ENCODE measurements around the gene SEZ6. TPM values are rescaled to one million over a fixed set of nuclear protein-coding genes. Genes with fewer than 3 reads are reported as not detected.
"Not testable (repeated sequence)": the region's sequence is repeated elsewhere in the genome, so short reads cannot be mapped to it uniquely, and the experiment has no call there.

Gene SEZ6
- total and polyA plus RNA-seq, 2 of the 4 experiments (the other 2 are of a cell fraction), result not detected

DNA sequence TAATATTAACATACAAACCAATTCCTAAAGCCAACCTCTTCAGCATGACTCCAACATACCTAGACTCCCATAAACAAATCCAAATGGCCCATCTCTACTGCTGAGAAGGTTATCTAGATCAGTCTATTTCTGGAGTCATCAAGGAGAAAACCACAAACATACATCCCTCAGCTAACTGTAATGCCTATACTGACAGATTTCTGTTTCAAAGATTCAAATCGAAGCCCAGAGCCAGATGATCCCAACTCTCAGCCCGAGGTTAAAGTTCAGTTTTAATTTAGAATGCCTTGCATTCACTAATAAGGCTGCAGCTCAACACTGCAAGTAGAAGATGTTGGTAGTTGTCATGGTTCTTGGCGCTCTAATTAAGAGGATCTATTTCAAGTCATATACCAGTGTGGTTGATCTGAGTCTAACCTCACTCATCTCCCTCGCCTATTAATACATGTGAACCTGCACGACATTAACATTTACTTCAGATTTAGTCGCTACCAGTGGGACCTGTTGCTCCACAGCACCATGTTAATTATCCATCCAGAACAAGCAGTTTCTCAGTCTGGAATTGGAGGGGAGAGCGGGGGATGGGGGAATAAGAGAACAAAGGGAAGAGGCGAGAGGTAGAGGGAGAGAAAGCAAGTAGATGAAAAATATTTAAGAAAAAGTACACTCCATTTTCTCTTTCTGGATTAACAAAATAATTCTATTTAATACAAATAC is 69.9 kb downstream of the SEZ6 start:
- dilution Hi-C loops (cut with HindIII; ENCODE audit: low sequenced_read_pairs, unreplicated experiment), result no loop called here

DNA sequence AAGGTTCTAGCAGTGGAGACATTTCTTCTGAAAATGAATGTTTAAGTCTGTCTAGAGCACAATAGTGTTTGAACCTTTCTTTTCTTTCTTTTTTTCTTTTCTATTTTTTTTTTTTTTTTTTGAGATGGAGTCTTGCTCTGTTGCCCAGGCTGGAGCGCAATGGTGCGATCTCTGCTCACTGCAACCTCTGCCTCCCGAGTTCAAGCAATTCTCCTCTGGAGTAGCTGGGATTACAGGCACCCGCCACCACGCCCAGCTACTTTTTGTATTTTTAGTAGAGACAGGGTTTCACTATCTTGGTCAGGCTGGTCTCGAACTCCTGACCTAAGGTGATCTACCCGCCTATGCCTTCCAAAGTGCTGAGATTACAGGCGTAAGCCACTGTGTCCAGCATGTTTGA is 71.3 kb downstream of the SEZ6 start:
- POLR2A ChIA-PET (ENCODE audit: unreplicated experiment); H4K91ac ChIP-seq (ENCODE audit: insufficient read depth, low read depth, low read length); H2AK9ac ChIP-seq (replicated peaks; ENCODE audit: low read depth, low read length, poor library complexity); H2BK20ac ChIP-seq (ENCODE audit: low read depth, low read length); H3K4me3 ChIP-seq (ENCODE audit: insufficient read depth, low read depth, low read length); H2BK5ac ChIP-seq (ENCODE audit: low read depth, low read length, poor library complexity, severe bottlenecking); H2BK120ac ChIP-seq (ENCODE audit: low read depth, low read length); H3K56ac ChIP-seq (ENCODE audit: extremely low read depth, insufficient read depth, low read length); H2AFZ ChIP-seq (replicated peaks; ENCODE audit: low read length, poor library complexity); H3K9ac ChIP-seq (ENCODE audit: low read depth, low read length); H4K8ac ChIP-seq (ENCODE audit: low read depth in 2 of 2, low read length in 2 of 2); intact Hi-C loops (cut with micrococcal nuclease); H3K9me3 ChIP-seq (ENCODE audit: control insufficient read depth, insufficient read depth, low read length); H3K14ac ChIP-seq (replicated peaks; ENCODE audit: low read depth, low read length); H2BK15ac ChIP-seq (ENCODE audit: low read depth, low read length); H3K18ac ChIP-seq (ENCODE audit: low read depth, low read length); H3K4ac ChIP-seq (ENCODE audit: low read depth, low read length); in situ Hi-C loops (cut with MboI; ENCODE audit: low sequenced_read_pairs); H3K4me2 ChIP-seq (ENCODE audit: low read depth, low read length); CTCF ChIA-PET; H3K36me3 ChIP-seq (ENCODE audit: control insufficient read depth, insufficient read depth, low read length); dilution Hi-C loops (cut with HindIII; ENCODE audit: low sequenced_read_pairs, unreplicated experiment); H2AK5ac ChIP-seq (ENCODE audit: low read depth, low read length); H3K23ac ChIP-seq (ENCODE audit: low read depth, low read length); H3K27ac ChIP-seq (ENCODE audit: insufficient read depth, low read length); ATAC-seq (ENCODE audit: low read depth); H3K27me3 ChIP-seq (ENCODE audit: control insufficient read depth, insufficient read depth, low read length); DNase-seq; BruUV-seq (replicated peaks); H4K5ac ChIP-seq (ENCODE audit: low read depth, low read length): not testable (repeated sequence)
- peaks cover 99% of the 10 kb centered on the region for H4K20me1 ChIP-seq (ENCODE audit: insufficient read depth, low read length)
- H3K4me1 ChIP-seq (ENCODE audit: control insufficient read depth, insufficient read depth, low read length), result peaks cover 18% of the 10 kb centered on the region
- peaks cover 34% of the 10 kb centered on the region for H3K9me1 ChIP-seq (ENCODE audit: insufficient read depth, low read length)
- WGBS, 2 experiments (ENCODE audit: extremely low coverage in 2 of 2, insufficient read length in 1 of 2), result 100% methylated on average over 3 of the region's 8 CpGs; no CpG with 5 or more reads in 1 of the 2 experiments
- H3K79me1 ChIP-seq (ENCODE audit: low read depth in 1 of 2, low read length in 2 of 2), result peaks cover 46 to 96% of the 10 kb centered on the region in 2 experiments

More for the DNA sequence above, 69.9 kb downstream of the SEZ6 start:
- Histone ChIP-seq H3K4me2 (ENCODE audit: low read depth, low read length) (no peak overlapping the region), H3K79me1 (ENCODE audit: low read depth in 1 of 2, low read length in 2 of 2) (peaks cover 42 to 97% of the 10 kb centered on the region in 2 experiments), H3K4ac (ENCODE audit: low read depth, low read length) (no peak overlapping the region), H4K91ac (ENCODE audit: insufficient read depth, low read depth, low read length) (no peak overlapping the region), H3K4me3 (ENCODE audit: insufficient read depth, low read depth, low read length) (no peak overlapping the region), H3K27me3 (ENCODE audit: control insufficient read depth, insufficient read depth, low read length) (no peaks in the 10 kb centered on the region), H3K4me1 (ENCODE audit: control insufficient read depth, insufficient read depth, low read length) (peaks cover 18% of the 10 kb centered on the region), H4K5ac (ENCODE audit: low read depth, low read length) (no peak overlapping the region), H3K9me3 (ENCODE audit: control insufficient read depth, insufficient read depth, low read length) (no peaks in the 10 kb centered on the region), H3K18ac (ENCODE audit: low read depth, low read length) (no peak overlapping the region), H3K56ac (ENCODE audit: extremely low read depth, insufficient read depth, low read length) (no peak overlapping the region), H2BK120ac (ENCODE audit: low read depth, low read length) (no peak overlapping the region), H2AK9ac (replicated peaks; ENCODE audit: low read depth, low read length, poor library complexity) (no peak overlapping the region), H3K9ac (ENCODE audit: low read depth, low read length) (no peak overlapping the region), H2BK20ac (ENCODE audit: low read depth, low read length) (no peak overlapping the region), H3K36me3 (ENCODE audit: control insufficient read depth, insufficient read depth, low read length) (peaks cover 5% of the 10 kb centered on the region), H3K9me1 (ENCODE audit: insufficient read depth, low read length) (peaks cover 40% of the 10 kb centered on the region), H3K23ac (ENCODE audit: low read depth, low read length) (no peak overlapping the region), H3K27ac (ENCODE audit: insufficient read depth, low read length) (no peak overlapping the region), H2BK15ac (ENCODE audit: low read depth, low read length) (no peak overlapping the region), H3K14ac (replicated peaks; ENCODE audit: low read depth, low read length) (0 out of 2 replicates have a peak overlapping the region, but pooled peaks have one; percentile 0), H2AFZ (replicated peaks; ENCODE audit: low read length, poor library complexity) (no peak overlapping the region), H2BK5ac (ENCODE audit: low read depth, low read length, poor library complexity, severe bottlenecking) (no peak overlapping the region), H4K20me1 (ENCODE audit: insufficient read depth, low read length) (peaks cover 99% of the 10 kb centered on the region), H2AK5ac (ENCODE audit: low read depth, low read length) (no peak overlapping the region), H4K8ac (ENCODE audit: low read depth in 2 of 2, low read length in 2 of 2) (no peak overlapping the region)
- ChIA-PET CTCF (interaction anchor here (0.7 kb wide), 1 partner anchor 156 kb away, joined by 3 read pairs; no protein-coding TSS in a partner anchor), POLR2A (ENCODE audit: unreplicated experiment) (no interaction called here)
- in situ Hi-C loops (cut with MboI; ENCODE audit: low sequenced_read_pairs) (no loop called here), intact Hi-C loops (cut with micrococcal nuclease) (no loop called here)
- ATAC-seq (ENCODE audit: low read depth), result peak; percentile 33; the same call in 1 of the 2 replicates
- WGBS, 2 experiments (ENCODE audit: extremely low coverage in 2 of 2, insufficient read length in 1 of 2), result no CpG with 5 or more reads among the region's 8 CpGs
- DNase-seq, result no peak
- no TSS peak for BruUV-seq (replicated peaks)
- TF ChIP-seq NFE2L2 (IDR thresholded peaks at IDR 0.05; ENCODE audit: low read depth, low read length) (no peak), RFX5 (IDR thresholded peaks at IDR 0.05; ENCODE audit: low read depth, low read length) (no peak), FOS (IDR thresholded peaks at IDR 0.05; ENCODE audit: low read depth, low read length) (no peak), MAZ (IDR thresholded peaks at IDR 0.05; ENCODE audit: borderline replicate concordance, low read depth, low read length) (no peak), CEBPB (IDR thresholded peaks at IDR 0.05; ENCODE audit: low read depth, low read length) (no peak), MXI1 (IDR thresholded peaks at IDR 0.05; ENCODE audit: borderline replicate concordance, low read depth, low read length) (no peak)
